HG02943 (cell line): Measurements from ENCODE around the gene CD55.
A peak's percentile ranks its signal among the peaks of the same experiment; 100 is the strongest.
"Not testable (repeated sequence)": the region's sequence is repeated elsewhere in the genome, so short reads cannot be mapped to it uniquely, and the experiment has no call there.

Source experiments
- ATAC-seq: cut with Tn5 transposase; IDR thresholded peaks from one replicate; pipeline ENCODE4 v1.9.1; 2021; ENCODE audit warnings: mild to moderate bottlenecking, low read depth, moderate library complexity; ENCODE audit not compliant: unreplicated experiment

CD55 gene

DNA sequence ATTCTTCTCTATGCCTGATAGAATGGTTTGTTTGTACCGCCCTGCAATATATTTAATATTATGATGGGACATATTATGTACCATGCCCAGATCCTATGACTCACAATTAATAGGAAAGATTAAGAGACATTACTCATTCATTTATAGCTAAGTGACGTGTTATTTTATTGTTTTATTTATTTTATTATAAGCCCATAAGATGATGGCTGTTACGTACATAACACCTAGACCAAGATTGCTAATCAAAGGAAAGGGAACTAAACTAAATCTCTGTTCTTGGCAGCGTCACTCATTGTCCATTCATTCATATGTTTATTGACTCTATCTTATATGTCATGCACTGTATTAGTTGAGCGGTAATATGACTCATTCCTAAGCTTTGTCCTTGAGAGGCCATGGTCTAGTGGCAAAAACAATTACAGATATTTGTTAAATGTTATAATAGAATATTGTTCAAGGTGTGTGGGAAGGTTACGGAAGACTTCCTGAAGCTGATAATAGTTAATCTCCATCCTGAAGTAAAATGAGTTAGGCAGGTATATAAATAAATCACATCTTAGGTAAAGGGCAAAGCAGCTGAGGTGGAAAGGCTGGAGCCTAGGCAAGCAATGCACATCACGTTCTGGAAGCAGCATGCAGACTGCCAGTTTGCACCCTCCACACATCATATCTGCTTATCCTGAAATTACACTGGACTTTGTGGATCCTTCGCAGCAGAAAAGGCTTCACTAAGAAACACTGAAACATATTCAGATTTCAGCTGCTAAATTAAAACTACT, 16.6 kb upstream of the CD55 start:
- no peak for ATAC-seq

DNA sequence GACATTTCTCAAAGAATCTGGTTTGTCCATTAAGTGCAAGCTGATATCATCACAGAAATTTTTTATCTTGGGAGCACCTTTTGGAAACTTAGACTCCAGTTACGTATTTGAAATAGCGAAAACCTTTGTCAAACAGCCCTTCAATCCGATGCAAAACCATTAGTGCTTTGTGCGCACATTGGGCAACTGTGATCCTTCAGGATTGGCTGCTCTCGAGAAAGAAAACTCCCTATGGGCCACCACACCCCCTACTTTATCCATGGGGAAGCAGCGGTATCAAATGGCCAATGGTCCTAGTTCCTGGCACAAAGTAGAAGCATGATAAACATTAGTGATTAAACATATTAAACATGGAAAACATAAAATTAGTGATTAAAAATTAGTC, 16.0 kb upstream of the CD55 start:
- ATAC-seq: no peak

DNA sequence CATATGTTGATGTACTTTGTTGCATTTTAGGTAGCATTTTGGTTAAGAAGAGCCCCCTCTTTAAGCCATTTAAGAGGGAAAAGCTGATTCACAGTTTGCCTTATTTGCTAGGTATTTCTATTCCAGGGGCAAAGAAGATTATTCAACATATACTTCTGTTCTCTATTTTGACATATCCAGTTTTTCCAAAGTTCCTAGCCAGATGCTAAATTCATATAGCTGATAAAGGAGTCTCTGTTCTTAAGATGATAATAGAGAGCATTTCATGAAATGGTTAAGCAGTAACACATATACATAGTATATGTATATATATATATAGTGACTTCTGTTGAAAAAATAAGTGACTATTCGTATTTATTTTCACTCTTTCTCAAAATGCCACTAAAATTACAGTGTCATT, 15.5 kb upstream of the CD55 start:
- ATAC-seq: no peak

DNA sequence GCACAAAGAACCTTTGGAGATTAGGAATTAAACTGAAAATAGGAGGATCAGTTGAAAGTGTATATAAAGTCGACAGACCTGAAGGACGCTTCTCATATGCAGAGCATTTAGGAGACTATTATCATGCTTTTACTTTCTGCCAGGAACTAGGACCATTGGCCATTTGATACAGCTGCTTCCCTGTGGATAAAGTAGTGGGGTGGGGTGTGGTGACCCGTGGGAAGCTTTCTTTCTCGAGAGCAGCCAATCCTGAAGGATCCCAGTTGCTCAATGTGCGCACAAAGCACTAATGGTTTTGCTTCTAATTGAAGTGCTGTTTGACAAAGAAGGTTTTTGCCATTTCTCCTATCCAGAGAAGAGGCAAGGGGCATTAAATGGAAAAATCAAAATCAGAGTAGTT, 14.9 kb upstream of the CD55 start:
- no peak for ATAC-seq

DNA sequence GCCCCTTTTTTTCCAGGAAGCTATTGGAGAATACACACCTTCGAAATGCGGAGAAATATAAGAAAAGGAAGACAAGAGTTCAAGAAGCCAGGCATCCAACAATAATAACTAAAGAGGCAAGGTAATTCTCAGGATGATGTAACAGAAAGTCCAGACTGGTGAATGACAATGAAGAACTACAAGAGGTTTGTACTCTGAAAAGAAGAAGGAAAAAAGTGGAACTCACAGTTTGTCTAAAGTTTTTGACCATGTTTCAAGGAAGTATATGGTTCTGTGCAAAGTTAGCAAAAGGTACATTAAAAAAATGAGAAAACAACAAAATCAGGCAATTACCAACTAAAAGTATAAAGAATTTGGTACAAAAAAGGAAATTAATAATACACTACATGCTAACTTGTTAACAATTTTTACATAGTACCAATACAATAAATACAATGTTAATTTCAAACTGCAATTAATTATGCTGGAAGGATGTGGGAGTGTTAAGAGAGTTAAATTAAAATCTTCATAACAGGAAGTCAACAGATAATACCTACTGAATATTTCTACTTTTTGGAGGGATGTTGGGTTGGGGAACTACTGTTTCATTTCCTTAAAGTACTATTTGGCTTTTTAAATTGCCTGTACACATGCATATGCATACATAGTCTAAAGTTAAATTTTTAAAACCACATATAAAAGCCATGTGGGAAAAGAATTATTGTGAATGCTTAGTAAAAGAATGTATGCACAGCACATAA, 12.9 kb upstream of the CD55 start:
- ATAC-seq: no peak

DNA sequence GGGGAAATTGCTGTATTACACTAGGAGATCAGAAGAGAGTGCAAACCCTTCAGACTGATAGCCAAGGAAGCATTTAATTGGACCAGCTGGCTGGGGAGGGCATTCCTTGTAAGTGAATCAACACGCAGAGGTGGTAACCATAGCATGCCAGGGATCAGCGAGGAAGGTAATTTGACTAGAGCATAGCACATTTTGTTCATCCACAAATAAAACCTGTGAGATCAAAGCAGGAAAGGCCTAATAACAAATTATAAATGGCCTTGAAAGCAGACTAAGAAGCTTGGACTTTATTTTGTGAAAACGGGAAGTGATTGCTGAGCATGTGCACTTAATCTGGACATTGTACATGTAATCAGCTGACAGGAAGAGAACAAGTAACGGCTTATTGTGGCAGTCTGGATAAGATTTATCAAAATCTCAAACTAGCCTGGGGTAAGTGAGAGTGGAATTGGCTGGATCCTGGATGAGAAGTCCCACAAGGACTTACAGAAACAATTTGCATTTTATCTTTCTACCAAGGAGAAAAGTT, 11.7 kb upstream of the CD55 start:
- ATAC-seq: no peak

DNA sequence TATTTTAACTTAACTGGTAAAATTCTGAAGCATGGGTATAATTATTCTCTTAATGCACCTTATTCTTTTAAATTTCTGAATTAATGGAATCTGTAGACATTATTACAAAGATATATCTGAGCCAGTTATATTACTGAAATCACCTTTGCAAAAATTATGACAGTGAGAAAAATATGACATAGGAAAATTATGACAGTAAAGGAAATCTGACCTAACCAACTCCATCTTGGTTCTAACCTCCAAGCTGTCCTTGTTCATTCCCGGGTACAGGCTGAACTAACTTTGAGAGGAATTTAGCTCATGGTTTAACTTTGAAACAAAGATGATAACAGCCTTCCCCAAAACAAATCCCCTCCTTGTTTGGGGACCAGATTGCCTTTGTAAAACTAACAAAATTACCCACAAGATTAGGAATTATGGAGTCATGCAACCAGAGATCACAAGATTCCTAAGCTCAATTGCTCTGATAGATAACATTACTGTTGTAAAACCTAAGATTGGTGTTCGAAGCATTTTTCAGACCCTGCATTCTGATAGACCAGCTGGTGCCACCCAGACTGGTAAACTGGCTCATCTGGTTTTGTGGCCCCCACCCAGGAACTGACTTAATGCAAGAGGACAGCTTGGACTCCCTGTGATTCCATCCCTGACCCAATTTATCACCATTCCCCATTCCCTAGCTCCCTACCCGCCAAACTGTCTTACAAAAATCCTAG, 9.4 kb upstream of the CD55 start:
- no peak for ATAC-seq

DNA sequence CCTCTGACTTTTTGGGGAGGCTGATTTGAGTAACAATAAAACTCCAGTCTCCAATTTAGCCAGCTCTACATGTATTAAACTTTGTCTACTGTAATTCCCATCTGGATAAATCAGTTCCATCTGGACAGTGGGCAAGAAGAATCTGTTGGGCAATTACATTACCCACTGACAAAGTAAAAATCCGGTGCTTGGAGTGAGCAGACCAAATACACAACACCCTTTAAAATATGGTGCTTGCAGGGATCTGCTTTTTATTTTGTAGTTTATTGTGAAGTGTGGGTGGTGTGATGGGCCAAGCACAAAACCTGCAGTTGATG, 8.9 kb upstream of the CD55 start:
- no peak for ATAC-seq

DNA sequence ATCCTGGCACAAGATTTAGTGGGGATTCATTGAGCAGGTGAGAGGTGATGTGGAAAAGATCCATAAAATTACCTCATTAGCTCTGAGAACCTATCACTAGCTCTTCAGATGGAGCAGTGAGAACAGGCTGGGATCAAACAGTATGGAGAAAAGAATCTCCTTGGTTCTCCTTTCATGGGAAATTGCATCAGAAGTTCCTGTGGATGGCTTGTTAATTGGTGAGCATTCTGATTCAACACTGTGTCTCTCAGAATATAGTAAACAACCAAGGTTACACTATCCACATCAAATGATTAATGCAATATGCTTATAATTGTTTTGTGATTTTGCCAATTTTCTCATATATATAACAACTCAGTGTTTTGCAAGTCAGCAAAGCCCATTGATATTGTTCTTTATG, 8.3 kb upstream of the CD55 start:
- no peak for ATAC-seq

DNA sequence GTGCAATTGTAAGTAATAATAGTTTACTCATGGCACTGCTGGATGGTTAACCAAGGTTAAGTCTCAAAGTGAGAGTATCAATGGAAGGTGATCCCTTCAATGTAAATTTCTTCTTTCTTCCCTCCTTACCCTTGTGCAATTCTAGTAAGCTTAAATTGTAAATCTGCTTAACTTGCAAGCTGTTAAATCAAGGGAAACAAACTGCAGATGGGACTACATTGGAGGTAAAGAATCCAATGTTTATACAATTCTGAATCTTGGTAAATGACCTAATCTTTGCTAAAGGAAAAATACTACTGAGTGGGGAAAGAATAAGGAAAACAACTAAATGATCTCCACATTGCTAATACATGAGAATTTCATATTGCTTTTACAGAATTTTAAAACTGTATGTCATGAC, 6.7 kb upstream of the CD55 start:
- no peak for ATAC-seq

DNA sequence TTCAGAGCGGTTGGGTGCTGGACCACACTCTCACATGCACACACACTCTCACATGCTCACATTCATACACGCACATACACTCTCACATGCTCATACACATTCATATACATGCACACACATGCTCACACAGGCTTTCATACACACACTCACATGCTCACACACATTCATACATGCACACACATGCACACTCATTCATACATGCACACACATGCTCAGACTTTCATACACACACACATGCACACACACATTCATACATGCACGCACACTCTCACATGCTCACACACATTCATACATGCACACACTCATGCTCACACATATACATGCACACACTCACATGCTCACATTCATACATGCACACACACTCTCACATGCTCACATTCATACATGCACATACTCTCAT, 6.0 kb upstream of the CD55 start:
- ATAC-seq: no peak

DNA sequence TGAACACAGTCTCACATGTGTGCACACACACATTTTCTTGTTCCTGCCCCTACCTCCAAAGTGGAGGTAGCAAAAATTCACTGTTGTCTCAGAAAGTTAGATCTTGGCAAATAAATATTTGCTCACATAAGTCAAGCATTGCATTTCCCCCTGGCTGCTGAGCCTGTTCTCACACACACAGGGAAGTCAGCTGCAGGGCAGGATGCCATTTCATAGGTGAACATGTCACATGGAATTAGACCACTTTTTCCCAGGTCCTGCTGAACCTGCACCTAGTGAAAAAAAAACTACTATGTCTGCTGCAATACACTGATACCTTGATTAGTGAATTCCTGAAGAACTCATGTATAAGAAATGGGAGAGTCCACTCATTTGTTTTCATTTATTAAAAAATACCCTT, 5.3 kb upstream of the CD55 start:
- no peak for ATAC-seq

DNA sequence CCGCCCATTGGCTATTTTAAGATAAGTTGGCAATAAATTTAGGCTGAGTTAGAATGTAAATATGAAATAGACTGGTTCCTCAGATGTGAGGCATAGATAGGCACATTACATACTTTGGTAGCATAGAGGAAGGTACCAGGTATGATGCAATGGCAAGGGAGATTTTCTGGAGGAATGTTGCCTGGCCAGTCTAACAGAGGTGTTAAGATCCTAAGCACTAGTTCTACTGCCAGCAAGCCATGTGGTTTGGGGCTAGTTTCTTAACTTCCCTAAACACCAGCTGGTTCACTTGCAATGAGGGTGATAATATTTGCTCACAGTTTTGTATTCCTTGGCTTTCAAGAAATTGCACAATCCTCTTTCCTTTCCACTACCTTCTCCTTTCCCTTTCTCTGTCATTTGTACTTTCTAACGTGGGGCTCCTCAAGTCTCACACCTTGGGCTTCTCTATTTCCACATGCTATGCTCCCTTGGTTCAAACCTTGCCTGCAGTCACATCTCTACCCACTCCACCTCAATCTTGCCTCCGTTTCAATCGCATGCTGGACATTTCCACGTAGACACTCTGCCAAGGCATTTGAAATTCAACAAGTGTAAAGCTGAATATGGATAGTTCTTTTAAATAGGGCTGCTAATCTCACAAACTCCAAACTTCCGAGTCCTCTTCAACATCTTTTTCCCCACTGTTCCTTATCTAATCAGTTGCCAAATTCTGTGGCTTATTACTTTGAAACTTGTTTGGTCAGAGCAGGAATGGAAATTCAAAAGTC, 4.7 kb upstream of the CD55 start:
- no peak for ATAC-seq

DNA sequence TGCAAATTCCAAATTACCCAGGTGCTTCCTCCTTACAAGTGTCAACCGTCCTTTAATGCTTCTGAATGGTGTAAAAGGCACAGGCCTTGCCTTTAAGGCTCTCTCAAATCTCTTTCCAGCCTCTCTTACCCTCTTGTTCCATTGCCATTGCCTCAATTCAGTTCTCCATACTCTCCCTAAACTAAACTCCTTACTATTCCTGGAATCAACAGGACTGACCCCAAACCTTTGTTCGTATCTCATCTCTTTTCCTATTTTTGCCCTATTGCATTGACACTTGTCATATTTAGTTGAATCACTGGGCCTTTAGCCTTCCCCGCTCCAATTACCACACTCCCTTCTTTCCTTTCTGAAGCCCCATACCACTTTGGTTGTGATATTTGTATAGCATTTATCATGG, 3.9 kb upstream of the CD55 start:
- no peak for ATAC-seq

DNA sequence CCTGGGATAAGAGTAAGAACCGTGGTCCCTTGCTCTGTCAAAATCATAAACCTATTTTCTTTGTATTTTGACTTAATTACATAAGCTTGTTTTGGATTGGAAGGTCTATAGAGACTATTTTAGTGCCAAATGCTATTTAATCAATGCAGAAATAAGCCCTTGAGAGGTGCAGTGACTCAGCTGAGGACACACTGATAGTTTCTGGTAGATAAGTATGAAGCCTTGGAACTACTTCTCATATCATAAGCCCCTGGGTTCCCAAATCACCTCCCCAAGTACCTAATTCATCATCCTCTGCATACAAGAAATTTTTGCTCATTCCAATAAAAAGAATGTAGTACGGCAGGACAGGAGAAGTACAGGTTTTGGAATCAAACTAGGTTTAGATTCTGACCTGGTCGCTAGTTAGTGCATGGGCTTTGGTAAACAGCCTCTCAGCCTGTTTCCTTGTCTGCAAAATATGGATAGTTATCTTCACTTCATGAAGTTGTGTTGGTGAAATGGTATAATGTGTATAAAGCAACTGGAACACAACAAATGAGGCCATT, 3.3 kb upstream of the CD55 start:
- no peak for ATAC-seq

DNA sequence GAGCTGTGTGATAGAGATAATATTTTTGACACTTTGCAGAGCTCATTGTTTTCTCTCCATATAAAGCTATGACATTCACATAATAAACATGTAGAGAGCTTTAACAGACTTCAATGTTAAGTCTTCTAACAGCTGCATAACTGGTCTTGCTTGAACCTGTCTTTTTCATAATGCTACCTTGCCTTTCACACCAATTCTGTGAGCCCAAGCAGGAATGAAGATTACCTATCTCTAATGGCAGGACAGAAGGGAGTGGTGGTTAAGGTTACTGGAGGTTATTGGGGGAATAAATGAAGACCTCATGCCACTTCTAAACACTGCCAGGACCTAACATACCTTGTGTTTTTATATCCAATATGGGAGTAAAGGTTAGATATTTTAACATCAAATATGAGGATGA, 2.3 kb upstream of the CD55 start:
- ATAC-seq: no peak

DNA sequence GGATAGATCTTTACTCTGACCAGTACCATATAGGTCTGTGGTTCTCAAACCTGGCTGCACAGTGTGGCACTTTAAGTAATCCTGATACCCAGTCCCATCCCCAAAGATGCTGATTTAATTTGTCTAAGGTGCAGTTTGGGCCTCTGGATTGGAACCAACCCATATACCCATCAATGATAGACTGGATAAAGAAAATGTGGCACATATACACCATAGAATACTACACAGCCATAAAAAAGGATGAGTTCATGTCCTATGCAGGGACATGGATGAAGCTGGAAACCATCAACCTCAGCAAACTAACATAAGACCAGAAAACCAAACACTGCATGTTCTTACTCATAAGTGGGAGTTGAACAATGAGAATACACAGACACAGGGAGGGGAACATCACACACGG, 1.4 kb upstream of the CD55 start:
- ATAC-seq: not testable (repeated sequence)

DNA sequence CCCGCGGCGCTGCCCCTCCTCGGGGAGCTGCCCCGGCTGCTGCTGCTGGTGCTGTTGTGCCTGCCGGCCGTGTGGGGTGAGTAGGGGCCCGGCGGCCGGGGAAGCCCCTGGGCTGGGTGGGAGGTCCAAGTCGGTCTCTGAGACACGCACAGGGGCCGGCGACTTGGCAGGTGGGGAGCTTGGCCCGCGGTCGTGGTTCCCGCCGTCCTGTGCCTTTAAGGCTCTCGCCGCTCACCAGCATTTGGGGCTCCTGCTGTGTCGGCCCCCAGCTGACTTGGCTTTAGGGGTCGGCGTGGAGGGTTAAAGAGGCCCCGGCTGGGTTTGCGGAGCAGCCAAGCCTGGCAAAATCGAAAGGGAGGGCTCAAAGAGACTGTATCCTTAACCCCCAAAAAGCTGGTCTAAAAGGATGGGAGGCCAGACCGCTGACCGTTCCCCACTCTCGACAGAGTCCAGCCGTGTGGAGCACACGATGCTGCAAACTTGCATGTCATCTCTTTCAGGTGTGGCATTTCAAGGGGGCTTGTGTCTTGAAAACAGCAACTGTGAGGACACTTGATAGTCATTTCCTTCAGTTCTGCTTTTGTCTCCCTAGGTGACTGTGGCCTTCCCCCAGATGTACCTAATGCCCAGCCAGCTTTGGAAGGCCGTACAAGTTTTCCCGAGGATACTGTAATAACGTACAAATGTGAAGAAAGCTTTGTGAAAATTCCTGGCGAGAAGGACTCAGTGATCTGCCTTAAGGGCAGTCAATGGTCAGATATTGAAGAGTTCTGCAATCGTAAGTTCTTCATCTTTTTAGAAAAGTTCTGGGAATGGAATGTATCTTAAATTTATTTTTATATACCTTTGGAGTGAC, 540 bp downstream of the CD55 start:
- ATAC-seq: peak; percentile 31

DNA sequence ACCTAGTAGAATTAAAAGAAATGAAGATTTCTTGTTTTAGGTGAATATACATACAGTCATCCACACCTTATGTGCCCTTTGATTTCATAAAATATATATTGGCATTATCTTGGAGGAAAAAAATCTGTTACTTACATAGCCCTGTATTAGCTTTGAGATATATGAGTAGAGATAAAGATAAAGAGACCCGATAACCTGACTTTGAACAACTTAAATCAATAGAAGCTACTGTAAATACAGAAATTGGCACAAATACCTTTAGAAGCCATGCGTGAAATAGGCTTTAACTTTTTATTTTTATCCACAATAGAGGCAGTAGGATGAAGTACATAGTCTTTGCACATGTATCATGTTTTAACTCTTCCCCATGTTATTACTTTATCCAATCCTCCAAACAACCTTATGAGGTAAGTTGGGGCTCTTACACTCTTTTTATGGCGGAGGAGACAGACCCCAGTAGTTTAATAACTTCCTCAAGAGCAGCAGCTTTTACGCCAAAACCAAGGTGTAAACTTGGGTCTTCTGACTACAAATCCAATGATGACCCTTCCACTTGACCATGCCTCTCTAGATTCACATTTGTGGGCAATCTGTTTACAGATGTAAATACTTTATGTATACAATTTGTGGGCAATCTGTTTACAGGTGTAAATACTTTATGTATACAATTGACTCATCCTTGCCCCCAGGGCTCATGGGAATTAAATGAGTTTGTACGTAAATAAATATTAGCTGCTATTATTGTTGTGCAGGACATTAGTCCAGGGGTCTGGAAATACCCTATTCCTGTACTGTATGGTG, 2.1 kb downstream of the CD55 start:
- no peak for ATAC-seq
